Eye (tissue), 1 donor: ENCODE measurements around the gene CAMK2N1.

Experiments used
- DNase-seq: peaks from one replicate; pipeline ENCODE4 v3.0.0-alpha.2; 2015

The CAMK2N1 gene

GRCh38 chr1:20442920-20443625 lies 42.9 kb downstream of the CAMK2N1 start:
- peak; percentile 70 for DNase-seq

GRCh38 chr1:20440785-20441200 lies 45.2 kb downstream of the CAMK2N1 start:
- DNase-seq, result peak; percentile 87

DNA sequence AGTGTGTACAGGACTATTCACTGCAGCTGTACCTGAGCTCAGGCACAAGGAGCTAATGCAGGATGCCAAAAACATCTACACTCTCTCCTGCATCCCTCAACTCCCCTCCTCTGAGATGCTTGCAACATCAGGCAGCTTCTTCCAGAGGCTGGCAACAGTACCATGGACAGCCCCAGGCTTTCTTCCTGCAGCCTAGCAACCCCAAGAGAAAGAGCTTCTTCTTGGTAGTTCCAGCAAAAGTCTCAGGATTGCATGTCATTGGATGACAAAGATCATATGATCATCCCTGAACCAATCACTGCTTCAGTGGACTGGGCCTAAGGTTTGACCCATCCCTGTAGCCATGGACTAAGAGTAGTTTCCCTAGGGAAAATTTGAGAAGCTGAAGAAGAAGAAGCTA lies 46.7 kb downstream of the CAMK2N1 start:
- DNase-seq, result no peak

GRCh38 chr1:20437640-20438039 lies 48.4 kb downstream of the CAMK2N1 start:
- no peak for DNase-seq

- DNase-seq, result no peak
Measured at GRCh38 chr1:20432891-20433290, 53.1 kb downstream of the CAMK2N1 start.
